GM10266 (cell line): Measurements from ENCODE around the gene POU2F3.

Experiments
- DNase-seq: peaks from one replicate; pipeline ENCODE4 v3.0.0; 2012; ENCODE audit errors: extremely low spot score
- TF ChIP-seq, protein P1 (sequence below): IDR thresholded peaks from 2 replicates; pipeline ENCODE4 v1.5.1; 2012; ENCODE audit warnings: mild to moderate bottlenecking, low read depth; ENCODE audit not compliant: control insufficient read depth, insufficient read depth; ENCODE audit errors: missing control alignments

The POU2F3 gene

GRCh38 chr11:120342226-120342625 lies 102.3 kb downstream of the POU2F3 start:
- TF ChIP-seq, protein P1, sequence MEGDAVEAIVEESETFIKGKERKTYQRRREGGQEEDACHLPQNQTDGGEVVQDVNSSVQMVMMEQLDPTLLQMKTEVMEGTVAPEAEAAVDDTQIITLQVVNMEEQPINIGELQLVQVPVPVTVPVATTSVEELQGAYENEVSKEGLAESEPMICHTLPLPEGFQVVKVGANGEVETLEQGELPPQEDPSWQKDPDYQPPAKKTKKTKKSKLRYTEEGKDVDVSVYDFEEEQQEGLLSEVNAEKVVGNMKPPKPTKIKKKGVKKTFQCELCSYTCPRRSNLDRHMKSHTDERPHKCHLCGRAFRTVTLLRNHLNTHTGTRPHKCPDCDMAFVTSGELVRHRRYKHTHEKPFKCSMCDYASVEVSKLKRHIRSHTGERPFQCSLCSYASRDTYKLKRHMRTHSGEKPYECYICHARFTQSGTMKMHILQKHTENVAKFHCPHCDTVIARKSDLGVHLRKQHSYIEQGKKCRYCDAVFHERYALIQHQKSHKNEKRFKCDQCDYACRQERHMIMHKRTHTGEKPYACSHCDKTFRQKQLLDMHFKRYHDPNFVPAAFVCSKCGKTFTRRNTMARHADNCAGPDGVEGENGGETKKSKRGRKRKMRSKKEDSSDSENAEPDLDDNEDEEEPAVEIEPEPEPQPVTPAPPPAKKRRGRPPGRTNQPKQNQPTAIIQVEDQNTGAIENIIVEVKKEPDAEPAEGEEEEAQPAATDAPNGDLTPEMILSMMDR: no peak
- DNase-seq: no peak

- TF ChIP-seq, protein P1: no peak
Observed at GRCh38 chr11:120342678-120343077, 102.7 kb downstream of the POU2F3 start.

GRCh38 chr11:120343429-120343828 lies 103.5 kb downstream of the POU2F3 start:
- TF ChIP-seq, protein P1: no peak
- peak; percentile 75 for DNase-seq

More at GRCh38 chr11:120342678-120343077, 102.7 kb downstream of the POU2F3 start:
- no peak for DNase-seq

- TF ChIP-seq, protein P1: no peak
- peak; percentile 48 for DNase-seq
Observed at GRCh38 chr11:120344302-120345004, 104.5 kb downstream of the POU2F3 start.

- DNase-seq: no peak
- TF ChIP-seq, protein P1: no peak
Observed at GRCh38 chr11:120346233-120346632, 106.3 kb downstream of the POU2F3 start.

DNA sequence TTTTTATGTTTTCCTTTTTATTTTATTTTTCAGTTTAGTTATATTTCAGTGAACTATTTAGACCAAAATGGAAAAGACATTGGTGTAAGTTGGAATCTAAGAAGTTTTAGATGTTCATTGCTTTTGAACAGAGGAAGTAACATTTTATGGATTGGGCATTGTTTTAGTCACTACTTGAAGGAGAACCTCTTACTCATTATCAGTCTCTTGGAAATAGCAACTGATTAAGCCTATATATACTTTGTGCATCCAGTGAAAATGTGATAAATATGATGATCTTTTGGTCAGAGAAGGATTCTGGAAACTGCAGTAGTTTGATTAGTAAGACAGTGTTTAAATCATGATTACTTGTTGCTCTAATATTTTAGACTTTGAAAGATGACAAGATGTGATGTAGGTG lies 110.7 kb downstream of the POU2F3 start:
- TF ChIP-seq, protein P1: no peak

GRCh38 chr11:120352405-120352804 lies 112.5 kb downstream of the POU2F3 start:
- no peak for DNase-seq
- TF ChIP-seq, protein P1: no peak

More for the DNA sequence above, 110.7 kb downstream of the POU2F3 start:
- DNase-seq: no peak
